Omental fat pad (tissue), 4 donors: ENCODE measurements around the gene NAGLU. TPM values are rescaled to one million over a fixed set of nuclear protein-coding genes. Genes with fewer than 3 reads are reported as not detected.

ENCODE experiments used
- ATAC-seq: fragments of 150-250 bp; one replicate; pipeline ENCODE4 v1.9.1; 2016; ENCODE audit warnings: mild to moderate bottlenecking, moderate library complexity; ENCODE audit not compliant: low FRiP score
- DNase-seq: peaks from one replicate; pipeline ENCODE4 v3.0.0-alpha.2; 2019; ENCODE audit warnings: low spot score
- total RNA-seq, 4 donors: library from RNA; depleted of rRNA; stranded (reverse); fragments of >200 nt; gene quantifications; one replicate each; pipeline ENCODE4 v1.1.0, GENCODE V29; 2016
- TF ChIP-seq, protein P1 (sequence below), 3 donors: fragments of 450-650 bp; IDR thresholded peaks; one replicate each; pipeline ENCODE4 v1.5.1; 2016 to 2017; ENCODE audit warnings: antibody characterized with exemption in 3 of 3, mild to moderate bottlenecking in 3 of 3, moderate library complexity in 2 of 3

The NAGLU gene
- total RNA-seq, 4 donors from 2014 or later: 48.5 to 80.9 (median 57.3) TPM

DNA sequence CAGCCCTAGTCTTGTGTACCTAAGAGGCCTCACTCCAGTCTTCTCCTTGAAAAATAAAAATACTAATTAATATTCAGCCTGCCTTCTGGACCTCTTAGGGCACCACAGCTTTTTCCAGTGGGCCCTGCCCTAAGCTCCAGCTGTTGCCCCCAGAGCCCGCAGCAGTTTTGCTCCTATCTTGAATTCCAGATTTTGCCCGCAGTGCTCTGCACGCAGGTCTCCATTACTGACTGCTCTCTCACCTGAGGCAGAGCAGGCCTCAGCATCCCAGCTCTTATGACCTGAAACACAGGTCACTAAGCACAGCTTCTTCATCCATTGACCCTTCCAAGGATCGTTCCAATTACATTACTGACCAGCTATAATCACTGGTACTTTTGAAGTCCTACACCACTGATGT lies 28.4 kb upstream of the NAGLU start:
- TF ChIP-seq, protein P1, sequence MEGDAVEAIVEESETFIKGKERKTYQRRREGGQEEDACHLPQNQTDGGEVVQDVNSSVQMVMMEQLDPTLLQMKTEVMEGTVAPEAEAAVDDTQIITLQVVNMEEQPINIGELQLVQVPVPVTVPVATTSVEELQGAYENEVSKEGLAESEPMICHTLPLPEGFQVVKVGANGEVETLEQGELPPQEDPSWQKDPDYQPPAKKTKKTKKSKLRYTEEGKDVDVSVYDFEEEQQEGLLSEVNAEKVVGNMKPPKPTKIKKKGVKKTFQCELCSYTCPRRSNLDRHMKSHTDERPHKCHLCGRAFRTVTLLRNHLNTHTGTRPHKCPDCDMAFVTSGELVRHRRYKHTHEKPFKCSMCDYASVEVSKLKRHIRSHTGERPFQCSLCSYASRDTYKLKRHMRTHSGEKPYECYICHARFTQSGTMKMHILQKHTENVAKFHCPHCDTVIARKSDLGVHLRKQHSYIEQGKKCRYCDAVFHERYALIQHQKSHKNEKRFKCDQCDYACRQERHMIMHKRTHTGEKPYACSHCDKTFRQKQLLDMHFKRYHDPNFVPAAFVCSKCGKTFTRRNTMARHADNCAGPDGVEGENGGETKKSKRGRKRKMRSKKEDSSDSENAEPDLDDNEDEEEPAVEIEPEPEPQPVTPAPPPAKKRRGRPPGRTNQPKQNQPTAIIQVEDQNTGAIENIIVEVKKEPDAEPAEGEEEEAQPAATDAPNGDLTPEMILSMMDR (IDR thresholded peaks at IDR 0.05): no peak
- no peak for ATAC-seq
- no peak for DNase-seq

DNA sequence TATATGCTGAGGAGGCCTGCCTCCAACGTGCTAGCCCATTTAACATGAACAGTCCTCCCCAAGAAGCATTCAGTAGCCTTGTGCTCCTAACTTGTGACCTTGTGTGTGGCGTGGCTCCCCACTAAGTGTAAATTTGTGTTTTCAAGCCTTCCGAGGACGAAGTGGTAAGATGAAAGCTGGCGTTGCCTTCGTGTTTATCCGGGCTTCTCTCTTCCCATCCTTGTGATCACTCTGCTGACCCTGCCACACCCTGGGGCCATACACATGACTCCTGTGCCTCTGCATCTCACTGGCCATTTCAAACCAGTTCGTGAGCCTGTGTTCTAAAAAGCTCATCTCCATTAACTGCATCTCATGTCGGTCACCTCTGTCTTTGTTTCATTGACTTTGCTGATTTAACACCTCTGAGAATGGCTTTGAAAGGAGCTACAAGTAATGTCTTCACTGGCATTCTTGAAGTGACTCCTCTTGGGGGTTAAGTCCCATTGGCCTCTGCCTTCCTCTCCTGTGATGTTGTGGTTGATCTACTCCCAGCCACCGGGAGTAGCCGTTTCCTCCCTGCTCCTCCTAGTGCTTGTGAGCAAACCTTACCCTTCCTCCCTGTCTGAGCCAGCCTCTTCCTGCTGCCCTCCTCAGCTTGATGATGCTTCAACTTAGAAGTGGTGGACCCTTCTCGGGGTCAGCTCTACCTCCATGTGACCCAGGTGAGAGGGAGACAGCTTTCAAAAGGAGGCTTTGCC lies 27.4 kb upstream of the NAGLU start:
- no peak for DNase-seq
- ATAC-seq: no peak
- TF ChIP-seq, protein P1 (IDR thresholded peaks at IDR 0.05): no peak

DNA sequence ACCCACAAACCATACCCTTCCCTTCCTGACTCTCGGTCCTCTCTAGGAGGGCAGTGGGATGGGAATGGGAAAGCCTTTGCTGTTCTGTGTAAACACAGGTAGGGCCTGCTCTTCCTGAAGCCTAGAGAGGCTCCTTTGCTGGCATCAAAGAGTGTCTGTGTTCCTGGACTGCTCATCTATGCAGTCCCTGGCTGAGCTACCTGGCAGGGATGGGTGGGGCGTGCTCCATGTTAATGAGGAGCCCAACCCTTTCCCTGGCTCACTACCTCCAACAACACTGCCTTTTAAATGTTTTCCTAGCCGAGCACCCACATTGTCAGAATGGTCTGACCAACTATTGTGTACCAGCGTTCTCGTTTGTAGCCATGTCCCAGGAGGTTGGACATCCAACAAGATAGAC lies 26.6 kb upstream of the NAGLU start:
- DNase-seq (no peak), ATAC-seq (no peak)
- TF ChIP-seq, protein P1 (IDR thresholded peaks at IDR 0.05): no peak

DNA sequence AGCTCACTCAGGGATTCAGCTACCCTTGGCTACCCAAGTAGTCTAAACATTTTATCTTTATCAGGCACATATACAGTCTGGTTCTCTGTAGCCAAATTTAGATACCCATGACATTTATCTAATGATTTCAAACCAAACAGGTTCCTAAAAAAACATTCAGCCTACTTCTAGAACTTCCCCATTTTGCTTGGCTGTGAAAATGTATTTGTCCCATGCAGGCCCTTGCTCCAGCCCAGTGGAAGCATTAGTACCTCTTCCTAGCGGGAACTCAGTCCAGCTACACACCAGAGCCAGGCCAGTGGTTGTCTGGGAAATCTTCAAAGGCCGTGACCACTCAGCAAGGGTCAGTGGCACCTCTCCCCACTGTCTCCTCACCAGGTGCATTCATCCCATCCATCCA lies 26.2 kb upstream of the NAGLU start:
- DNase-seq: no peak
- TF ChIP-seq, protein P1 (IDR thresholded peaks at IDR 0.05): no peak
- no peak for ATAC-seq

DNA sequence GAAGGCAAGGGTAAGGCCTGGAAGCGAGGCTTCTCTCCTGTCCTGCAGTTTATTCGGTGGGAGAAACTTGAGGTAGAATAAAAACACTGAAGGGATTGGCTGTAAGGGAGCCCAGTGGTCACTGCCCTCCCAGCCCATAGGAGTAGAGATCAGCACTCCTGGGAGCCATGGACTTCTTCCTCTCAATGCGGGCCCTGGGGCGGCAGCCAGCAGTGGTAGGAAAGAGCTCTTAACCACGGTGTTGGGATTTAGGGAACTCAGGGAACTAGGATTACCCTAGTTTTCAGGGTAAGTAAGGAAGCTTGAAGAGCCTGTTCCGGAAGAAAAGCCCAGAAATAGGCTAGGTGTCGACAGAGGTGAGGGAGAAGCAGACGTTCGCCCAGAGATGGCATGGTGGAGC lies 23.8 kb upstream of the NAGLU start:
- TF ChIP-seq, protein P1 (IDR thresholded peaks at IDR 0.05): no peak
- no peak for ATAC-seq
- no peak for DNase-seq

DNA sequence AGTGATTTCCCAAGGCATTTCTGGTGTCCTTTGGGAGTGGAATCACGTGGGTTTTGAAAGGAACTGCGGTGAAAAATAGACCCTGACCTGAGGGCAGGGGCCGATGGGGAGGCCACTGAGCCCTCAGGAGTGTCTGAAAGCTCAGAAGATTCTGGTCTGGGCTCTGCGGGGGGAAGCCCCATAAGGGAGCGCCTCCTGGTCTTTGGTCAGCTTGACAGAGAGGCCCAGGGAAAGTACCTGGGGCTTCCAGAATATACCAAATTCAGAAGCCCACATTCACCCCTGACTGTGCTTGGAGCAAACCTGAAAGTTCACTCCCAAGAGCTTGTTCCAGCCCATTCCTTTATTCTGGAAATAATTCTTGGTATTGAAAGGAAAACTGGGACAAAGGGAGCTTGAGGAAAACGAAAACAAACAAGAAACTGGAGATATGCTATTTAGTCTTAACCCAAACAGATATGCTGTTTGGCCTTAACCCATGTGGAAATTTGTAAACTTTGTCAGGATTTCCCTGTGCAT lies 23.2 kb upstream of the NAGLU start:
- TF ChIP-seq, protein P1 (IDR thresholded peaks at IDR 0.05): no peak
- no peak for DNase-seq
- ATAC-seq: no peak

DNA sequence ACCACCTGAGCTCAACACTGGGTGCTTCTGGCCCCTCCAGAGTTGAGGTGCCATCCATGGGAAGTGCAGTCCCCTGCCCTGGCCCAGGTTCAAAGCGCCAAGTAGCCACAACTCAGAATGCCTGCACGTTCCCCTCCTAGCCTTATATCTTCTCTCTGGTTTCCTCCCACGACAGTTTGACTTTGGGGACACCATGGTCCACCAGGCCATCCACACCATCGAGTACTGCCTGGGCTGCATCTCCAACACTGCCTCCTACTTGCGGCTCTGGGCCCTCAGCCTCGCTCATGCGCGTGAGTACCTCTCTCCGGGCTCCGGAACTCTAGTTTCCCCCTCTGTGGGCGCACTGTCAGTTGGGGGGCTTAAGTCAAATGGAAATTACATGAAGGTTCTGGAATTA lies 22.4 kb upstream of the NAGLU start:
- DNase-seq: no peak
- TF ChIP-seq, protein P1 (IDR thresholded peaks at IDR 0.05): no peak
- no peak for ATAC-seq
